ENCODE results near the gene BABAM1.
A peak's percentile ranks its signal among the peaks of the same experiment; 100 is the strongest.

BABAM1 gene

DNA sequence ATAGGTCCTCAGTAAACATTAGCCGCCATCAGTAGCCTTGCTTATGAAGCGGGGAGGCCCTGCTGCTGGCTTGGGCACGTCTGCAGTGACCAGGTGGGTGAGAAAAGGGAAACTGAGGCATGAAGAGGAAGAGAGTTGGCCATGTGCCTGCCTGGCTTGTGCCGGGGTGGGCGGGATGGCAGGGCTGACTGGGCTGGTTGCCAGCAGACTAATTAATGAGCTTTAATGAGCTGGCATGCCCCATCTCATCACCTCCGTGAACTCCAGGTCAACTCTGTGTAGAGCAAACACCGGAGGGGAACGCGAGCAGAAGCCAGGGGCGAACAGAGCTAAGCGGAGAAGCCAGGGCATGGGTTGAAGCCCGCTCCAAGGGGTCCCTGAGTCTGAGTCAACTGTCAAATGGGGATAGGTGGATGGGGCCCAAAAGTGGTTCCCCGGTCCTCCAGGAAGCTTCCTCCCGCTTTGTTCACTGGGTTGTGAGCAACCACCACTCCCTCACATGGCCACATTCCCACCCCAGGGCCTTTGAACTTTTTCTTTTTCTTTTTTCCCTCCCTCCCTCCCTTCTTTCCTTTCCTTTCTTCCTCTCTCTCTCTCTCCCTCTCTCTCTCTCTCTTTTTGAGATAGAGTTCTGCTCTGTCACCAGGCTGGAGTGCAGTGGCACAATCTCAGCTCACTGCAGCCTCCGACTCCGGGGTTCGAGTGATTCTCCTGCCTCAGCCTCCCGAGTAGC is 30.3 kb upstream of the BABAM1 start:
- no peaks in the 10 kb centered on the region for H3K9me3 Mint-ChIP-seq
- H3K4me3 Mint-ChIP-seq, result no peak overlapping the region
- no peaks in the 10 kb centered on the region for H3K27me3 Mint-ChIP-seq
- peaks cover 48% of the 10 kb centered on the region for H3K36me3 Mint-ChIP-seq (ENCODE audit: low read depth)
- H3K4me1 Mint-ChIP-seq (ENCODE audit: low read depth), result peaks cover 35% of the 10 kb centered on the region
- no peak overlapping the region for H3K27ac Mint-ChIP-seq
- intact Hi-C loops (cut with micrococcal nuclease), result no loop called here

DNA sequence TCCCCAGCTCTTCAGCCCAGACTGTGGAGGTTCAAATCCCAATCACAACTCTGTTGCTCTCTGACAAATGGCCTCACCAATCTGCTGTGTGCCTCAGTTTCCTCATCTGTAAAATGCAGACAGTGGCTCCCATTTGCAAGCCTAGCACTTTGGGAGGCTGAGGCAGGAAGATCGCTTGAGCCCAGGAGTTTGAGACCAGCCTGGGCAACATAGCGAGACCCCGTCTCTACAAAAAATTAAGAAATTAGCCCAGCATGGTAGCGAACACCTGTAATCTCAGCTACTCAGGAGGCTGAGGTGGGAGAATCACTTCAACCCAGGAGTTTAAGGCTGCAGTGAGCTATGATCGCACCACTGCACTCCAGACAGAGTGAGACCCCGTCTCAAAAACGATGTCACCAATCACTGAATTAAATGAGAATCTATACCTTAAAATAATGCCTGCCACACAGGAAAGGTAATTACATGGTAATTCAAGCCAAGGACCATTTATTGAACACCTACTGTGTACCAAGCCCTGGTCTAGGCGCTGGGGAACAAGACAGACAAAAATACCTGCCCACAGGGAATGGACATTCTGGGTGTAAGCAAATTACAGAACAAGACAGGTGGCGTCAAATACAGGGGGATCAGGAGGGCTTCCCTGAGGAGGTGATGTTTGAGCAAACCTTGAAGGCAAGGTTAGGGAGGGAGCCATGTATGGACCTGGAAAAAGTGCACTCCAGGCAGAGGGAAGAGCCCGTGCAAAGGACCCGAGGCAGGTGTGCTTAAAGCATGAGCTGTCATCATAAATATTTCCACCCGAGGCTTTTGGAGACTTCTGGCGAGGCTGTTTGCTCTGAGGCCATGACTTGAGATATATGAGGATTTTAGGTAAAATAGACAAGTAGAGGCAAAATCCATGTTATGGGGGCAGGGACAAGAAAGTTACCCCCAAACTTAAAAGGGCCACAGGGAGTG is 29.2 kb upstream of the BABAM1 start:
- Mint-ChIP-seq H3K27ac (no peak overlapping the region), H3K4me3 (no peak overlapping the region), H3K27me3 (no peaks in the 10 kb centered on the region), H3K4me1 (ENCODE audit: low read depth) (peaks cover 38% of the 10 kb centered on the region), H3K36me3 (ENCODE audit: low read depth) (peaks cover 38% of the 10 kb centered on the region), H3K9me3 (no peaks in the 10 kb centered on the region)
- intact Hi-C loops (cut with micrococcal nuclease), result no loop called here

- no peak overlapping the region for H3K27ac Mint-ChIP-seq
- H3K27me3 Mint-ChIP-seq, result peaks cover 3% of the 10 kb centered on the region
- no peak overlapping the region for H3K4me3 Mint-ChIP-seq
- intact Hi-C loops (cut with micrococcal nuclease), result no loop called here
- no peaks in the 10 kb centered on the region for H3K9me3 Mint-ChIP-seq
- peaks cover 42% of the 10 kb centered on the region for H3K4me1 Mint-ChIP-seq (ENCODE audit: low read depth)
- peaks cover 30% of the 10 kb centered on the region for H3K36me3 Mint-ChIP-seq (ENCODE audit: low read depth)
These were observed 27.0 kb upstream of the BABAM1 start for GRCh38 chr19:17240062-17240752.

- intact Hi-C loops (cut with micrococcal nuclease), result no loop called here
- peaks cover 3% of the 10 kb centered on the region for H3K27me3 Mint-ChIP-seq
- H3K4me1 Mint-ChIP-seq (ENCODE audit: low read depth), result peaks cover 38% of the 10 kb centered on the region
- H3K36me3 Mint-ChIP-seq (ENCODE audit: low read depth), result peaks cover 31% of the 10 kb centered on the region
- no peaks in the 10 kb centered on the region for H3K9me3 Mint-ChIP-seq
- H3K4me3 Mint-ChIP-seq, result no peak overlapping the region
- no peak overlapping the region for H3K27ac Mint-ChIP-seq
These were observed 26.3 kb upstream of the BABAM1 start for GRCh38 chr19:17240826-17241399.

- Mint-ChIP-seq H3K4me3 (no peak overlapping the region), H3K9me3 (no peaks in the 10 kb centered on the region), H3K4me1 (ENCODE audit: low read depth) (peaks cover 40% of the 10 kb centered on the region), H3K27me3 (peaks cover 8% of the 10 kb centered on the region), H3K36me3 (ENCODE audit: low read depth) (peaks cover 34% of the 10 kb centered on the region), H3K27ac (peak overlapping the region; percentile 9)
- intact Hi-C loops (cut with micrococcal nuclease), result no loop called here
These were observed 24.6 kb upstream of the BABAM1 start for GRCh38 chr19:17242431-17243208.

- H3K9me3 Mint-ChIP-seq, result no peaks in the 10 kb centered on the region
- intact Hi-C loops (cut with micrococcal nuclease), result no loop called here
- H3K36me3 Mint-ChIP-seq (ENCODE audit: low read depth), result peaks cover 27% of the 10 kb centered on the region
- peaks cover 39% of the 10 kb centered on the region for H3K4me1 Mint-ChIP-seq (ENCODE audit: low read depth)
- peaks cover 8% of the 10 kb centered on the region for H3K27me3 Mint-ChIP-seq
- peak overlapping the region; percentile 89 for H3K4me3 Mint-ChIP-seq
- H3K27ac Mint-ChIP-seq, result peak overlapping the region; percentile 9
These were observed 23.9 kb upstream of the BABAM1 start for GRCh38 chr19:17243211-17243829.

DNA sequence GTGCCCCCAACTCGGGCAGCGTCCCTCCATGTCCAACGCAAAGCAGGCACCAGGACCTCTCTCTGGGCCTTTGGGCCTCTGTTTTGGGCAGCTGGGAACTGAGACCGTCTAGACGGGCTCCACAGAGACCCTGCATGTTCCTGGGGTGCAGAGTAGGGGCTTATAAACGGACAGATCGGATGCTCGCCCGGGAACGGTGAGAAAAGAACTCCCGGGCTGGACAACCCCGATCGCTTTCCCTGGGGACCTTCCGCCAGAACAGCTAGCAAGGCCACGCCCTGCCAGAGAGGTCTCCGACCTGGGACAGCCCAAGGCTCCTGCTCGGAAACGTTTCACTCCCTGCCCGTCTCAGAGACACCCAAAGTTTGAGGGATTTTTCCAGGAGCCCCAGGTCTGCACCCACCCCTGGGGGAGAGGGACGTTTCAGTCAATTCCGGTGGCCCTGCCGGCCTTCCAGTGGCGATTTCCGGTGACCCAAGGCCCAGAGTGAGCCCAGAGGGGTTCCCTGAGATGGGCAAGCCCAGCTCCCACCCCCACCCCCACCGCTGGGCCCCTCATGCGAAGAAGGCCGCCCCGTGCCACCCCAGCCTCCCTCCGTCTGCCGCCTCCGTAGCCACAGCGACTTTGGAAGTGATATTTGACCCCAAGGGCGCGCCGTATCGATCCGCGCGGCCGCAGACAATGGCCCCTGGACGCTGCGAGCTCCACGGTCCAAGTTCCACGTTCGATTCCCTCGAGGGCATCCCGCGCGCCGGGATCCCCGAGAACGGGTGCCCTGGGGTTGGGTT is 23.2 kb upstream of the BABAM1 start:
- Mint-ChIP-seq H3K27ac (peak overlapping the region; percentile 81), H3K36me3 (ENCODE audit: low read depth) (peaks cover 23% of the 10 kb centered on the region), H3K4me1 (ENCODE audit: low read depth) (peaks cover 39% of the 10 kb centered on the region), H3K4me3 (peak overlapping the region; percentile 89), H3K27me3 (peaks cover 8% of the 10 kb centered on the region), H3K9me3 (no peaks in the 10 kb centered on the region)
- intact Hi-C loops (cut with micrococcal nuclease), result no loop called here

DNA sequence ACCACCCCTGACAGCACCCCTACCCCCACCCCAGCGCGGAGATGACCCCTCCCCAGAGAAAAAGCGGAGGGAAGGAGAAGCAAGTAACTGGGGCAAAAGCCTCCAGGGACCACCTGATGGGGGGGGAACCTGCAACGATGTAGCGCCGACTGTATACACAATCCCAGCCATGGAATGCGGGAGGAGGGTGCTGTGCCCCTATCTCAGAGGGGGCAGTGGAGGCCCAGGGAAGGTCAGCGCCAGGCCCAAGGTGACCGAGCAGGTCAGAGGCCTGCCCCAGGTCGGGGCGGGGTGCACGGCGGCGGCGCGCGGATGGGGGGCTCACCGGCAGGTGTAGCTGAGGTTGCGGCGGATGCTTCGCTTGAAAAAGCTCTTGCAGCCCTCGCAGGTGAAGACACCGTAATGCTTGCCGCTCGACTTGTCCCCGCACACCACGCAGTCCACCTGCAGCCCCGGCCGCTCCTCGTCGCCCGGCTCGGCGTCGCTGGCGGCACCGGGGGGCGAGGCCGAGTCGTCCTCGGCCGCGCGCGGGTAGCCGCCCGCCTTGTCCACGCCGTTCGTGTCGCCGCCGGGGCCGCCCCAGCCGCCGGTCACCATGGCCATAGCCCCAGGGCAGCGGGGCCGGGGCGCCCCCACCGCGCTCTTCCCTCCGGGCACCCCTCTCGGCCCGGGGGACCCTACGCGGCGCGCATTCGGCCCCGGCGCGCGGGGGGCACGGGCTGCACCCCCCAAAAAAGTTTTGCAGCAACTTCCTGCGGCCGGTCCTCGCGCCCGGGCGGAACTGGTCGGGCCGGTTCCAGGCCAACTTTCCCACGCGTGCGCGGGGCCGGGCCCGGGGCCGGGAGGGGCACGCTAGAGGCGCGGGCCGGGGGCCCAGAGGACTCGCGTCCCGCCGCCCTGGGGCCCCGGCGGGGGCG is 22.4 kb upstream of the BABAM1 start:
- Mint-ChIP-seq H3K4me1 (ENCODE audit: low read depth) (peaks cover 39% of the 10 kb centered on the region), H3K27ac (peak overlapping the region; percentile 81), H3K36me3 (ENCODE audit: low read depth) (peaks cover 22% of the 10 kb centered on the region), H3K9me3 (no peaks in the 10 kb centered on the region), H3K27me3 (peaks cover 8% of the 10 kb centered on the region), H3K4me3 (peak overlapping the region; percentile 89)
- intact Hi-C loops (cut with micrococcal nuclease), result no loop called here

DNA sequence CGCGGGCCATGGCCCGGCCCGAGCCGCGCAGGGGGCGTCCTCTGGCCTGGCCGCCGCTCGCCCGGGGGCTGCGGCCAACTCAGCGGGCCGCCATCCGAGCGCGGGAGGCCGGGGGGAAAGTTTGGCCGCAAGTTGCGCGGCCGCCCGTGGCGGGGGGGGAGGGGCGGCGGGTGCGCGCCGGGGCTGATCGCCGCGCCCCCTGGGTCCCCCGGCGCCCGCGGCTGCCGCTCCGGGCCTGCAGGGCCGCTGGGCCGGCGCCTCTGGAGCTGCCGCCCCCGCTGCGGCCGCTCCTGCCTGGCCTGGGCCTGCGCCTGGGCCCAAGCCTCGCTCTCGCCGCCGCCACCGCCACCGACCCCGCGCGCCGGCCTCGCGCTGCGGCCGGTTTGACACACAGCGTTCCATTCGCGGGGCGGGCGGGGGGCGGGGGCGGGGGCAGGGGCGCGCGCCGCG is 21.7 kb upstream of the BABAM1 start, which contains the start of gene NR2F6:
TSS of gene NR2F6 (minus strand) at position 385 of the 450 bp plus-strand sequence. CDS start 699 bp downstream, outside the sequence.
- no peaks in the 10 kb centered on the region for H3K9me3 Mint-ChIP-seq
- H3K27me3 Mint-ChIP-seq, result peaks cover 8% of the 10 kb centered on the region
- intact Hi-C loops (cut with micrococcal nuclease), result no loop called here
- peak within 1 kb of the TSS; percentile 95 for H3K4me3 Mint-ChIP-seq
- H3K4me1 Mint-ChIP-seq (ENCODE audit: low read depth), result peaks cover 39% of the 10 kb centered on the region
- peaks cover 15% of the 10 kb centered on the region for H3K36me3 Mint-ChIP-seq (ENCODE audit: low read depth)
- H3K27ac Mint-ChIP-seq, result peak within 1 kb of the TSS; percentile 93

GRCh38 chr19:17246681-17247425 is 20.4 kb upstream of the BABAM1 start:
- H3K27ac Mint-ChIP-seq, result peak overlapping the region; percentile 93
- peaks cover 39% of the 10 kb centered on the region for H3K4me1 Mint-ChIP-seq (ENCODE audit: low read depth)
- no peaks in the 10 kb centered on the region for H3K9me3 Mint-ChIP-seq
- intact Hi-C loops (cut with micrococcal nuclease), result no loop called here
- peaks cover 6% of the 10 kb centered on the region for H3K36me3 Mint-ChIP-seq (ENCODE audit: low read depth)
- H3K4me3 Mint-ChIP-seq, result peak overlapping the region; percentile 95
- peaks cover 8% of the 10 kb centered on the region for H3K27me3 Mint-ChIP-seq

Measured in dendritic cell treated with granulocyte-macrophage colony-stimulating factor and Interleukin-4, amounts not matched to agents 40 ng/mL and 50 ng/mL, for 4 days (primary cell).